Smooth muscle cell (in vitro differentiated cells): ENCODE results near the gene FHL1. TPM values are rescaled to one million over a fixed set of nuclear protein-coding genes. Genes with fewer than 3 reads are reported as not detected.

Source experiments
- DNase-seq: peaks from one replicate; lab custom pipeline; 2025; ENCODE audit not compliant: unreplicated experiment; lab: John Stamatoyannopoulos, UW
- H2AFZ ChIP-seq: fragments of 200-600 bp; sonication (generic); 2 replicates; pipeline ENCODE4 v1.6.0; 2016; ENCODE audit warnings: antibody characterized with exemption, low read depth, mild to moderate bottlenecking
- H3F3A ChIP-seq: fragments of 200-600 bp; sonication (generic); 2 replicates; pipeline ENCODE4 v1.6.0; 2017; ENCODE audit warnings: antibody characterized with exemption, low read depth
- H3K27ac ChIP-seq: fragments of 200-600 bp; sonication (generic); 2 replicates; pipeline ENCODE4 v1.5.1; 2016; ENCODE audit warnings: low read depth, mild to moderate bottlenecking
- H3K27me3 ChIP-seq: fragments of 200-600 bp; sonication (generic); 2 replicates; pipeline ENCODE4 v1.6.1; 2016; ENCODE audit warnings: low read depth, mild to moderate bottlenecking
- H3K36me3 ChIP-seq: fragments of 200-600 bp; sonication (generic); 2 replicates; pipeline ENCODE4 v1.5.1; 2016; ENCODE audit warnings: low read depth
- H3K4me1 ChIP-seq: fragments of 200-600 bp; sonication (generic); 2 replicates; pipeline ENCODE4 v1.5.1; 2016; ENCODE audit warnings: low read depth
- H3K4me2 ChIP-seq: fragments of 200-600 bp; sonication (generic); 2 replicates; pipeline ENCODE4 v1.6.0; 2016; ENCODE audit warnings: mild to moderate bottlenecking
- H3K4me3 ChIP-seq: fragments of 200-600 bp; sonication (generic); 2 replicates; pipeline ENCODE4 v1.5.1; 2016; ENCODE audit warnings: mild to moderate bottlenecking
- H3K79me2 ChIP-seq: fragments of 200-600 bp; sonication (generic); 2 replicates; pipeline ENCODE4 v1.6.0; 2016; ENCODE audit warnings: low read depth, mild to moderate bottlenecking
- H3K9ac ChIP-seq: fragments of 200-600 bp; sonication (generic); 2 replicates; pipeline ENCODE4 v1.6.0; 2016; ENCODE audit warnings: low read depth
- H3K9me3 ChIP-seq: fragments of 200-600 bp; sonication (generic); replicated peaks from 2 replicates; pipeline ENCODE4 v1.5.1; 2016; ENCODE audit warnings: low read depth
- H4K20me1 ChIP-seq: fragments of 200-600 bp; sonication (generic); 2 replicates; pipeline ENCODE4 v1.6.0; 2016; ENCODE audit warnings: low read depth
- WGBS: methylation state at CpG from one replicate; pipeline ENCODE4 v1.1.7; 2016; ENCODE audit warnings: low lambda C conversion rate; 5-methylcytosine and 5-hydroxymethylcytosine counted together
- polyA plus RNA-seq: library from polyadenylated mRNA; unstranded; fragments of >200 nt; fragmentation: Nextera tagmentation; extraction: Ambion mirVana; gene quantifications from 2 replicates; pipeline ENCODE4 v1.2.1, GENCODE V29; 2016
- total RNA-seq: library from RNA; depleted of rRNA; stranded (reverse); fragments of >200 nt; gene quantifications from 2 replicates; pipeline ENCODE4 v1.2.3, GENCODE V29; 2014
- TF ChIP-seq, protein P1 (sequence below): fragments of 200-600 bp; sonication (generic); IDR thresholded peaks from 2 replicates; pipeline ENCODE4 v1.5.1; 2017; ENCODE audit warnings: borderline replicate concordance, mild to moderate bottlenecking, antibody characterized with exemption; ENCODE audit not compliant: insufficient read depth, poor library complexity, severe bottlenecking

FHL1 gene
- total and polyA plus RNA-seq, 2 experiments from 2014 or later: 76.0 to 103 TPM

DNA sequence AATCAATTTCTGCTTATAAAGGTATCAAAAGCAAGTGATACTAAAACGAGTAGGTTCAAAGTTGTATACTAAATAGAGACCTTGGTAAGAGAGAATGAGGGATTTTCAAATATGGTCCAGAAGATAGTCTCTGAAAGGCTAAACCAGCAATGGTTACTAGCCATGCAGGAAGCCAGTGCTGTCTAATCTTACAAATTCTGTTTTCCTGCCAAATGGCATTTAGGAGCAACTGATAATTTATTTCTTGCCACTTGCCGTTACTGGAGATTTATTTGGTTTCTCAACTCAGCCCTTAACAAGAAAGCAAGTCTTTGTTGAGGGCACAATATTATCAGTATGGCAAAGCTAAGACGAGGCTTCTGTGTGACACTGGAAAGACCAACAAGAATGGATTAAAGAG lies 56.6 kb downstream of the FHL1 start:
- no peak for DNase-seq
- Histone ChIP-seq H3K4me1 (no peaks in the 10 kb centered on the region), H3K4me2 (no peak overlapping the region), H3K4me3 (no peak overlapping the region), H3K27ac (no peak overlapping the region), H3K36me3 (no peaks in the 10 kb centered on the region), H3K9ac (no peak overlapping the region), H4K20me1 (no peaks in the 10 kb centered on the region), H3K27me3 (no peaks in the 10 kb centered on the region), H3K9me3 (no peaks in the 10 kb centered on the region), H3F3A (no peaks in the 10 kb centered on the region), H2AFZ (no peak overlapping the region), H3K79me2 (no peaks in the 10 kb centered on the region)
- TF ChIP-seq, protein P1, sequence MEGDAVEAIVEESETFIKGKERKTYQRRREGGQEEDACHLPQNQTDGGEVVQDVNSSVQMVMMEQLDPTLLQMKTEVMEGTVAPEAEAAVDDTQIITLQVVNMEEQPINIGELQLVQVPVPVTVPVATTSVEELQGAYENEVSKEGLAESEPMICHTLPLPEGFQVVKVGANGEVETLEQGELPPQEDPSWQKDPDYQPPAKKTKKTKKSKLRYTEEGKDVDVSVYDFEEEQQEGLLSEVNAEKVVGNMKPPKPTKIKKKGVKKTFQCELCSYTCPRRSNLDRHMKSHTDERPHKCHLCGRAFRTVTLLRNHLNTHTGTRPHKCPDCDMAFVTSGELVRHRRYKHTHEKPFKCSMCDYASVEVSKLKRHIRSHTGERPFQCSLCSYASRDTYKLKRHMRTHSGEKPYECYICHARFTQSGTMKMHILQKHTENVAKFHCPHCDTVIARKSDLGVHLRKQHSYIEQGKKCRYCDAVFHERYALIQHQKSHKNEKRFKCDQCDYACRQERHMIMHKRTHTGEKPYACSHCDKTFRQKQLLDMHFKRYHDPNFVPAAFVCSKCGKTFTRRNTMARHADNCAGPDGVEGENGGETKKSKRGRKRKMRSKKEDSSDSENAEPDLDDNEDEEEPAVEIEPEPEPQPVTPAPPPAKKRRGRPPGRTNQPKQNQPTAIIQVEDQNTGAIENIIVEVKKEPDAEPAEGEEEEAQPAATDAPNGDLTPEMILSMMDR: no peak
- 63% methylated on average over 3 of the region's 3 CpGs for WGBS

DNA sequence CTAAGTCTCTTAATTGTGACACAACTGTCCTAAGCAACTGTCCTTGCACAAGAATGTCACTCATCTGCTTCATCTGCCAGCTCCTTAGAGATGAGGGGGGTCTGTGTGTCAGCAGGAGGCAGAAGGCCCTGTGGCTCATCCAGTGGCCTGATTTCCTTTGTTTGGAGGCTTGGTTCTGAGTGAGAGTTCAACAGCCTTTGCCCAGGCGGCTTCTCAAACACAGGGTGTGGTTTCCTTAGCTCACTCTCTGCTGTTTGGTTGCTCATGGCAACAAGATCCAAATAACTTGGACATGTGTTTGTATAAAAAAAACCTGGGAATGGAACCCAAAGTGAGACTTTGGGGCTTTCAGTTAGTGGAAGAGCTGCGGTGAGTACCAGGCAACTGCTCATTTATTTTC lies 57.2 kb downstream of the FHL1 start:
- Histone ChIP-seq H4K20me1 (no peaks in the 10 kb centered on the region), H3K27me3 (no peaks in the 10 kb centered on the region), H3K4me2 (no peak overlapping the region), H3K27ac (no peak overlapping the region), H3F3A (no peaks in the 10 kb centered on the region), H3K9me3 (no peaks in the 10 kb centered on the region), H3K9ac (no peak overlapping the region), H3K79me2 (no peaks in the 10 kb centered on the region), H3K4me1 (no peaks in the 10 kb centered on the region), H2AFZ (no peak overlapping the region), H3K4me3 (no peak overlapping the region), H3K36me3 (no peaks in the 10 kb centered on the region)
- TF ChIP-seq, protein P1: no peak
- no peak for DNase-seq
- 83% methylated on average over 2 of the region's 2 CpGs for whole genome bisulfite sequencing

DNA sequence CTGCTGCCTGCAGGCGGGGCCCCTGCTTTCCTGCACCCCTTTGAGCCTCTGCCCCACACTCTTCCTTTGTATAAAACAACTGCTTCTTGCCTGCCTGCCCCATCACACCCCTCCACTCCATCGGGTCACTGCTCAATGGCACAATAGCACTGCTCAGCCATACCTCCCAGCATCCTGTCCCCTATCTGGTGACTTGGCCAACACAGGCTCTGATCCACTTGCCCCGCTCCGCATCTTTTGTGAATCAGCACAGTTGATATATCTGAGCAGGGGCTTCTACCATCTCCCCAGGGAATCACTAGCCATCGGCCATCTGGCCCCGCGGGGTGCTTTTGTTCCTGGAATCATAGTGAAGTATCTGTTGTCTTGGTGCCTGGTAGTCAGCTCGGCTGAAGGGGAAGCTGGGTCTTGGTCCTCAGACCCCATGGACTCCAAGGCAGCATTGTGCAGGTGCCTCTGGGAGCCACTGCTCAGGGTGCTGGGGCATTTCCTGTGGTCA lies 58.6 kb downstream of the FHL1 start:
- H3K4me2 ChIP-seq: no peak overlapping the region
- no peaks in the 10 kb centered on the region for H3K36me3 ChIP-seq
- 90% methylated on average over 8 of the region's 8 CpGs for WGBS
- H3K27me3 ChIP-seq: no peaks in the 10 kb centered on the region
- no peak for DNase-seq
- TF ChIP-seq, protein P1: no peak
- no peak overlapping the region for H2AFZ ChIP-seq
- no peaks in the 10 kb centered on the region for H3F3A ChIP-seq
- H3K9me3 ChIP-seq: no peaks in the 10 kb centered on the region
- H3K4me3 ChIP-seq: no peak overlapping the region
- no peaks in the 10 kb centered on the region for H4K20me1 ChIP-seq
- H3K79me2 ChIP-seq: no peaks in the 10 kb centered on the region
- no peaks in the 10 kb centered on the region for H3K4me1 ChIP-seq
- H3K27ac ChIP-seq: no peak overlapping the region
- no peak overlapping the region for H3K9ac ChIP-seq

DNA sequence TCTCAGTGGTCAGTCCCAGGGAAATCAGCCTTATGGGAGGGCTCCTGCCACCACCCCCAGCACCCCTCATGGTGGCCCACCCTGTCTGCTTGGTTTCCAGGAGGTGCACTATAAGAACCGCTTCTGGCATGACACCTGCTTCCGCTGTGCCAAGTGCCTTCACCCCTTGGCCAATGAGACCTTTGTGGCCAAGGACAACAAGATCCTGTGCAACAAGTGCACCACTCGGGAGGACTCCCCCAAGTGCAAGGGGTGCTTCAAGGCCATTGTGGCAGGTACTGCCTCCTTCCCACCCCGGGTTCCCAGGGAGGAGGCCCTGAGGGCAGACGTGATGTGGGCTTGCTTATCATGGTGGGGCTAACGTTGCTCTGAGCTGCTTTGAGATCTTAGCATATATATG lies 59.6 kb downstream of the FHL1 start:
- H2AFZ ChIP-seq: no peak overlapping the region
- TF ChIP-seq, protein P1: no peak
- H4K20me1 ChIP-seq: no peaks in the 10 kb centered on the region
- H3K79me2 ChIP-seq: no peaks in the 10 kb centered on the region
- no peaks in the 10 kb centered on the region for H3F3A ChIP-seq
- no peak overlapping the region for H3K27ac ChIP-seq
- DNase-seq: no peak
- H3K4me2 ChIP-seq: no peak overlapping the region
- 88% methylated on average over 6 of the region's 6 CpGs for WGBS
- no peaks in the 10 kb centered on the region for H3K27me3 ChIP-seq
- H3K9me3 ChIP-seq: no peaks in the 10 kb centered on the region
- H3K4me3 ChIP-seq: no peak overlapping the region
- H3K4me1 ChIP-seq: no peaks in the 10 kb centered on the region
- no peaks in the 10 kb centered on the region for H3K36me3 ChIP-seq
- H3K9ac ChIP-seq: no peak overlapping the region
